H9 (cell line): ENCODE data around the gene OR52B6. TPM values are rescaled to one million over a fixed set of nuclear protein-coding genes. Genes with fewer than 3 reads are reported as not detected.

Experiments used
- DNase-seq: peaks from one replicate; pipeline ENCODE4 v3.0.0-alpha.2; 2017
- H2AFZ ChIP-seq: one replicate; pipeline ENCODE4 v1.6.1; 2013; ENCODE audit warnings: mild to moderate bottlenecking, low read length, control low read depth, moderate library complexity
- H2AK5ac ChIP-seq: 2 replicates; pipeline ENCODE4 v1.6.1; 2013; ENCODE audit warnings: low read length, control low read depth, mixed read lengths; ENCODE audit not compliant: insufficient read length
- H2BK120ac ChIP-seq: one replicate; pipeline ENCODE4 v1.6.1; 2013; ENCODE audit warnings: low read depth, mild to moderate bottlenecking, low read length, control low read depth, inconsistent platforms; ENCODE audit not compliant: poor library complexity, severe bottlenecking
- H2BK12ac ChIP-seq: 2 replicates; pipeline ENCODE4 v1.6.1; 2013; ENCODE audit warnings: low read length, control low read depth, mixed read lengths, low read depth; ENCODE audit not compliant: insufficient read length
- H2BK15ac ChIP-seq: 2 replicates; pipeline ENCODE4 v1.6.1; 2013; ENCODE audit warnings: low read depth, low read length, control low read depth
- H2BK20ac ChIP-seq: one replicate; pipeline ENCODE4 v1.6.1; 2013; ENCODE audit warnings: low read depth, mild to moderate bottlenecking, low read length, control low read depth, inconsistent platforms; ENCODE audit not compliant: poor library complexity, severe bottlenecking
- H2BK5ac ChIP-seq: 2 replicates; pipeline ENCODE4 v1.6.1; 2013; ENCODE audit warnings: low read length, control low read depth, mixed read lengths; ENCODE audit not compliant: insufficient read length
- H3K14ac ChIP-seq: 2 replicates; pipeline ENCODE4 v1.6.1; 2013; ENCODE audit warnings: low read length, control low read depth; ENCODE audit not compliant: insufficient read depth
- H3K18ac ChIP-seq: 2 replicates; pipeline ENCODE4 v1.6.1; 2013; ENCODE audit warnings: low read depth, mild to moderate bottlenecking, mixed read lengths, low read length, control low read depth; ENCODE audit not compliant: insufficient read length
- H3K23ac ChIP-seq: 2 replicates; pipeline ENCODE4 v1.6.1; 2013; ENCODE audit warnings: low read length, control low read depth, mixed read lengths, low read depth; ENCODE audit not compliant: insufficient read length
- H3K23me2 ChIP-seq: 2 replicates; pipeline ENCODE4 v1.6.1; 2013; ENCODE audit warnings: low read depth, mild to moderate bottlenecking, mixed read lengths, low read length, control low read depth; ENCODE audit not compliant: insufficient read length, poor library complexity, severe bottlenecking
- H3K27ac ChIP-seq: 2 replicates; pipeline ENCODE4 v1.5.1; 2013; ENCODE audit warnings: low read length, control low read depth, mixed read lengths, low read depth; ENCODE audit not compliant: insufficient read length
- H3K27me3 ChIP-seq: 2 replicates; pipeline ENCODE4 v1.6.1; 2013; ENCODE audit warnings: low read length, control low read depth, inconsistent platforms; ENCODE audit not compliant: insufficient read depth
- H3K4ac ChIP-seq: 2 replicates; pipeline ENCODE4 v1.6.1; 2013; ENCODE audit warnings: low read depth, mild to moderate bottlenecking, control low read depth, inconsistent platforms, low read length, moderate library complexity
- H3K4me1 ChIP-seq: 2 replicates; pipeline ENCODE4 v1.6.1; 2013; ENCODE audit warnings: low read length, control low read depth, inconsistent platforms; ENCODE audit not compliant: insufficient read depth
- H3K4me2 ChIP-seq: 2 replicates; pipeline ENCODE4 v1.6.1; 2013; ENCODE audit warnings: low read length, control low read depth, mixed read lengths; ENCODE audit not compliant: insufficient read length, insufficient read depth
- H3K56ac ChIP-seq: 2 replicates; pipeline ENCODE4 v1.6.1; 2013; ENCODE audit warnings: low read depth, mild to moderate bottlenecking, mixed read lengths, low read length, control low read depth; ENCODE audit not compliant: insufficient read length
- H3K79me1 ChIP-seq: 2 replicates; pipeline ENCODE4 v1.6.1; 2013; ENCODE audit warnings: low read depth, mild to moderate bottlenecking, moderate library complexity, low read length, control low read depth, inconsistent platforms; ENCODE audit not compliant: insufficient read depth, poor library complexity, severe bottlenecking
- H3K79me2 ChIP-seq: 2 replicates; pipeline ENCODE4 v1.6.1; 2013; ENCODE audit warnings: low read length, control low read depth, inconsistent platforms; ENCODE audit not compliant: insufficient read depth
- H3K9ac ChIP-seq: 2 replicates; pipeline ENCODE4 v1.6.1; 2013; ENCODE audit warnings: low read length, control low read depth, mixed read lengths; ENCODE audit not compliant: insufficient read length; ENCODE audit errors: extremely low read depth
- H3K9me3 ChIP-seq: one replicate; pipeline ENCODE4 v1.6.1; 2013; ENCODE audit warnings: low read depth, low read length, inconsistent platforms; ENCODE audit not compliant: control insufficient read depth
- H3T11ph ChIP-seq: one replicate; pipeline ENCODE4 v1.6.1; 2013; ENCODE audit warnings: mild to moderate bottlenecking, low read length, control low read depth, inconsistent platforms
- H4K20me1 ChIP-seq: one replicate; pipeline ENCODE4 v1.6.1; 2013; ENCODE audit not compliant: control insufficient read depth, insufficient read length, insufficient read depth
- H4K5ac ChIP-seq: 2 replicates; pipeline ENCODE4 v1.6.1; 2013; ENCODE audit warnings: low read depth, mild to moderate bottlenecking, mixed read lengths, low read length, control low read depth; ENCODE audit not compliant: insufficient read length
- H4K8ac ChIP-seq: replicated peaks from 2 replicates; pipeline ENCODE4 v1.6.1; 2013; ENCODE audit warnings: low read length, control low read depth, mixed read lengths, low read depth; ENCODE audit not compliant: insufficient read length
- H4K91ac ChIP-seq: 2 replicates; pipeline ENCODE4 v1.6.1; 2013; ENCODE audit warnings: low read depth, mild to moderate bottlenecking, moderate library complexity, mixed read lengths, low read length, control low read depth; ENCODE audit not compliant: insufficient read length
- H3K27ac Mint-ChIP-seq, 3 experiments: 2 replicates in 2 of 3; 3 replicates in 1 of 3; pipeline ENCODE4 v1.8.0; 2020 to 2021; ENCODE audit warnings: mixed read lengths in 3 of 3, mild to moderate bottlenecking in 1 of 3, moderate library complexity in 1 of 3
- H3K27me3 Mint-ChIP-seq: 2 replicates; pipeline ENCODE4 v1.8.0; 2021; ENCODE audit warnings: low read depth, mild to moderate bottlenecking, moderate library complexity, mixed read lengths
- H3K36me3 Mint-ChIP-seq, 3 experiments: 2 replicates in 2 of 3; 3 replicates in 1 of 3; pipeline ENCODE4 v1.8.0; 2020 to 2021; ENCODE audit warnings: low read depth in 3 of 3, mixed read lengths in 3 of 3; ENCODE audit not compliant: insufficient read depth in 1 of 3
- H3K4me1 Mint-ChIP-seq, 2 experiments: 2 replicates each; pipeline ENCODE4 v1.8.0; 2020; ENCODE audit warnings: mixed read lengths in 2 of 2
- H3K4me3 Mint-ChIP-seq, 2 experiments: 2 replicates in 1 of 2; 3 replicates in 1 of 2; pipeline ENCODE4 v1.8.0; 2020 to 2021; ENCODE audit warnings: mild to moderate bottlenecking in 2 of 2, mixed read lengths in 2 of 2, moderate library complexity in 1 of 2
- H3K9me3 Mint-ChIP-seq, 2 experiments: 2 replicates in 1 of 2; 3 replicates in 1 of 2; pipeline ENCODE4 v1.8.0; 2020; ENCODE audit warnings: mild to moderate bottlenecking in 2 of 2, mixed read lengths in 2 of 2, moderate library complexity in 1 of 2
- CTCF ChIP-seq: fragments of 200-600 bp; sonication (generic); conservative IDR thresholded peaks from 3 replicates; pipeline ENCODE4 v1.8.0; 2021; ENCODE audit warnings: antibody characterized with exemption, mild to moderate bottlenecking
- WGBS: extraction: QIAGEN DNeasy Blood & Tissue Kit; methylation state at CpG from one replicate; pipeline ENCODE4 v1.1.7; 2013; ENCODE audit warnings: missing lambda C conversion rate, low lambda C conversion rate, mixed read lengths; ENCODE audit not compliant: insufficient read length; ENCODE audit errors: extremely low coverage; 5-methylcytosine and 5-hydroxymethylcytosine counted together
- total RNA-seq: library from RNA; stranded (reverse); gene quantifications from 2 replicates; pipeline ENCODE4 v1.2.1, GENCODE V29; 2021

Gene OR52B6
- total RNA-seq, 1 experiment from 2014 or later: not detected

GRCh38 chr11:5605849-5606248 is 25.2 kb downstream of the OR52B6 start:
- DNase-seq: no peak
- H2BK5ac ChIP-seq: no peak overlapping the region
- Mint-ChIP-seq H3K27me3 (no peaks in the 10 kb centered on the region), H3K36me3 (peaks cover 34 to 66% (median 65%) of the 10 kb centered on the region in 3 experiments), H3K4me3 (no peak overlapping the region), H3K4me1 (peaks cover 0 to 5% of the 10 kb centered on the region in 2 experiments; a peak in 1 of 4 replicates), H3K27ac (no peak overlapping the region), H3K9me3 (no peaks in the 10 kb centered on the region)
- no peak overlapping the region for H2BK15ac ChIP-seq
- no peak for TF ChIP-seq CTCF
- no peaks in the 10 kb centered on the region for H3K23me2 ChIP-seq
- H3K4me2 ChIP-seq: no peak overlapping the region
- no peak overlapping the region for H3K4ac ChIP-seq
- no peaks in the 10 kb centered on the region for H3K4me1 ChIP-seq
- H4K20me1 ChIP-seq: no peaks in the 10 kb centered on the region
- no peak overlapping the region for H3K27ac ChIP-seq
- no peaks in the 10 kb centered on the region for H3K27me3 ChIP-seq
- H2BK20ac ChIP-seq: no peak overlapping the region
- no peak overlapping the region for H3K9ac ChIP-seq
- no CpG with 5 or more reads among the region's 5 CpGs for WGBS
- no peak overlapping the region for H2AFZ ChIP-seq
- H3K56ac ChIP-seq: no peak overlapping the region
- no peak overlapping the region for H4K8ac ChIP-seq
- no peak overlapping the region for H4K91ac ChIP-seq
- H3K18ac ChIP-seq: no peak overlapping the region
- peaks cover 6% of the 10 kb centered on the region; the same call in 1 of the 2 replicates for H3K79me2 ChIP-seq
- no peaks in the 10 kb centered on the region for H3K79me1 ChIP-seq
- H4K5ac ChIP-seq: no peak overlapping the region
- no peaks in the 10 kb centered on the region for H3K9me3 ChIP-seq
- H2BK12ac ChIP-seq: no peak overlapping the region
- no peak overlapping the region for H2AK5ac ChIP-seq
- no peak overlapping the region for H2BK120ac ChIP-seq
- H3K23ac ChIP-seq: no peak overlapping the region
- H3K14ac ChIP-seq: no peak overlapping the region
- H3T11ph ChIP-seq: no peak overlapping the region
